MM.1S (cell line): Measurements from ENCODE around the gene SCAF4.

ENCODE experiments used
- EZH2 ChIP-seq: fragments of 300-600 bp; sonication (generic); optimal IDR thresholded peaks from 2 replicates; pipeline ENCODE3; 2017; ENCODE audit warnings: low read depth, mild to moderate bottlenecking, antibody characterized with exemption, low read length, mixed read lengths
- TF ChIP-seq, protein P1 (sequence below): fragments of 300-600 bp; sonication (generic); IDR thresholded peaks from 2 replicates; pipeline ENCODE4 v1.5.1; 2016; ENCODE audit warnings: antibody characterized with exemption, low read length, mixed read lengths

DNA sequence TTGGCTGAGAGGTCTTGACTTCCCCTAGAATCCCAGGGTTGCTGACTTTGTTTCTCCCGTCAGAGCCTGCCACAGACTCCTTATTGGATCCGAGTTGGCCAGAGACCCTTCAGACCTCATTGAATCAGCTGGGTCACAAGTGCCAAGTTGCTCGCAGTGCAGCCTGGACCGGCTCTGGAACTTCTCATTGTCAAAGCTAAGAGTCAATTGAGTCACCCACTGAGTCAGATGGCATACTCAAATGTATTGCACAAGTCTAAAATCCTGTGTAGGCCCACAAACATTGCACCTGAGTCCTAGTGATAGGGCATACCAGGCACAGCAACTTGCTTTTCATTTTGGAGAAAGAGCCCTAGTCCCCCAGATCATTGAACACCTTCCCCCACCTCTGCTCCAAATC lies 20.4 kb upstream of the SCAF4 start:
- TF ChIP-seq, protein P1, sequence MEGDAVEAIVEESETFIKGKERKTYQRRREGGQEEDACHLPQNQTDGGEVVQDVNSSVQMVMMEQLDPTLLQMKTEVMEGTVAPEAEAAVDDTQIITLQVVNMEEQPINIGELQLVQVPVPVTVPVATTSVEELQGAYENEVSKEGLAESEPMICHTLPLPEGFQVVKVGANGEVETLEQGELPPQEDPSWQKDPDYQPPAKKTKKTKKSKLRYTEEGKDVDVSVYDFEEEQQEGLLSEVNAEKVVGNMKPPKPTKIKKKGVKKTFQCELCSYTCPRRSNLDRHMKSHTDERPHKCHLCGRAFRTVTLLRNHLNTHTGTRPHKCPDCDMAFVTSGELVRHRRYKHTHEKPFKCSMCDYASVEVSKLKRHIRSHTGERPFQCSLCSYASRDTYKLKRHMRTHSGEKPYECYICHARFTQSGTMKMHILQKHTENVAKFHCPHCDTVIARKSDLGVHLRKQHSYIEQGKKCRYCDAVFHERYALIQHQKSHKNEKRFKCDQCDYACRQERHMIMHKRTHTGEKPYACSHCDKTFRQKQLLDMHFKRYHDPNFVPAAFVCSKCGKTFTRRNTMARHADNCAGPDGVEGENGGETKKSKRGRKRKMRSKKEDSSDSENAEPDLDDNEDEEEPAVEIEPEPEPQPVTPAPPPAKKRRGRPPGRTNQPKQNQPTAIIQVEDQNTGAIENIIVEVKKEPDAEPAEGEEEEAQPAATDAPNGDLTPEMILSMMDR = no peak
- no peak for TF ChIP-seq EZH2
